K562 (cell line): ENCODE data around the gene CELF6. TPM values are rescaled to one million over a fixed set of nuclear protein-coding genes. Genes with fewer than 3 reads are reported as not detected.

Experiments used
- ATAC-seq: fragments of 200-7000 bp; cut with Tn5 transposase; 3 replicates; pipeline ENCODE4 v1.9.1; 2020; ENCODE audit warnings: moderate library complexity
- BruUV-seq: library from RNA; stranded (reverse); fragments of 400-500 nt; replicated peaks from 2 replicates; lab custom pipeline; 2021; lab: Mats Ljungman, UMichigan
- CTCF ChIA-PET: fragments of 300-600 bp; formaldehyde crosslinking; extraction: SDS; loops from one replicate; lab custom pipeline; 2021; ENCODE audit warnings: low intra/inter-chr PET ratio; lab: Yijun Ruan, JAX
- POLR2A ChIA-PET: fragments of 300-600, 350-650 bp; sonication (Branson Sonifier 250); formaldehyde crosslinking; extraction: SDS; loops from one replicate; lab custom pipeline; 2021; ENCODE audit warnings: antibody characterized with exemption, inconsistent platforms; lab: Yijun Ruan, JAX
- DNase-seq, 4 experiments: peaks; one replicate each; pipeline versions ENCODE4 v3.0.0 to v3.0.0-alpha.2; 2011 to 2018; ENCODE audit warnings: low spot score in 3 of 4, mixed read lengths in 3 of 4; ENCODE audit errors: extremely low read depth in 1 of 4
- FAIRE-seq: peaks from 2 replicates; lab custom pipeline; 2011; peaks lifted over from hg19 to GRCh38; lab: Jason Lieb, UNC
- H2AFZ ChIP-seq: 2 replicates; pipeline ENCODE4 v1.6.0; 2011; ENCODE audit warnings: low read depth, low read length, control low read depth, inconsistent platforms
- H3K27ac ChIP-seq: fragments of 200-600 bp; 3 replicates; pipeline ENCODE4 v1.8.0; 2011; ENCODE audit warnings: low read depth, mild to moderate bottlenecking, control low read depth, inconsistent platforms, low read length, moderate library complexity, mixed read lengths; ENCODE audit errors: extremely low read depth
- H3K27me3 ChIP-seq, 2 experiments: fragments of 300-600 bp in 1 of 2; 2 replicates in 1 of 2; 3 replicates in 1 of 2; pipeline versions ENCODE4 v1.6.0 to v1.8.0; 2011; ENCODE audit warnings: inconsistent platforms in 2 of 2, low read length in 2 of 2, mild to moderate bottlenecking in 1 of 2, mixed read lengths in 1 of 2, moderate library complexity in 1 of 2; ENCODE audit not compliant: control insufficient read depth in 2 of 2, insufficient read depth in 2 of 2
- H3K36me3 ChIP-seq: fragments of 300-600 bp; 3 replicates; pipeline ENCODE4 v1.8.0; 2011; ENCODE audit warnings: mild to moderate bottlenecking, low read length, inconsistent platforms; ENCODE audit not compliant: control insufficient read depth, insufficient read depth
- H3K4me1 ChIP-seq, 2 experiments: fragments of 200-600 bp in 1 of 2; replicated peaks in 1 of 2; 2 replicates in 1 of 2; 3 replicates in 1 of 2; pipeline versions ENCODE4 v1.5.1 to v1.8.0; 2011; ENCODE audit warnings: inconsistent platforms in 2 of 2, low read length in 2 of 2, mild to moderate bottlenecking in 1 of 2, mixed read lengths in 1 of 2, moderate library complexity in 1 of 2; ENCODE audit not compliant: control insufficient read depth in 2 of 2, insufficient read depth in 2 of 2
- H3K4me2 ChIP-seq: 2 replicates; pipeline ENCODE4 v1.6.1; 2011; ENCODE audit warnings: low read length, control low read depth, inconsistent platforms, mixed read lengths; ENCODE audit not compliant: insufficient read depth
- H3K4me3 ChIP-seq: fragments of 200-600 bp; sonication (generic), shearing (Covaris generic); 2 replicates; pipeline ENCODE4 v1.5.1; 2016; ENCODE audit warnings: control low read depth, inconsistent platforms
- H3K79me2 ChIP-seq: fragments of 200-600 bp; 3 replicates; pipeline ENCODE4 v1.8.0; 2011; ENCODE audit warnings: low read length, inconsistent platforms; ENCODE audit not compliant: control insufficient read depth, insufficient read depth
- H3K9ac ChIP-seq, 2 experiments: 2 replicates each; pipeline versions ENCODE4 v1.6.0 to v1.6.1; 2011; ENCODE audit warnings: low read depth in 2 of 2, low read length in 2 of 2, control low read depth in 1 of 2, inconsistent platforms in 1 of 2, mild to moderate bottlenecking in 1 of 2, mixed read lengths in 1 of 2; ENCODE audit not compliant: insufficient read depth in 1 of 2
- H3K9me1 ChIP-seq: one replicate; pipeline ENCODE4 v1.6.0; 2011; ENCODE audit warnings: inconsistent platforms, mild to moderate bottlenecking, low read length, moderate library complexity; ENCODE audit not compliant: control insufficient read depth, insufficient read depth
- H3K9me3 ChIP-seq: replicated peaks from 2 replicates; pipeline ENCODE4 v1.5.1; 2011; ENCODE audit warnings: low read depth, low read length, inconsistent platforms; ENCODE audit not compliant: control insufficient read depth, insufficient read depth
- H4K20me1 ChIP-seq: replicated peaks from 2 replicates; pipeline ENCODE4 v1.6.1; 2011; ENCODE audit warnings: low read length, inconsistent platforms, mixed read lengths; ENCODE audit not compliant: control insufficient read depth, insufficient read depth
- CHD1 ChIP-seq: fragments of 200-600 bp; sonication (generic); IDR thresholded peaks from one replicate; pipeline ENCODE4 v1.6.1; 2012; ENCODE audit warnings: mild to moderate bottlenecking, moderate library complexity, low read length, inconsistent platforms
- FOSL1 ChIP-seq: fragments of 200-800 bp; sonication (Bioruptor generic); conservative IDR thresholded peaks from 2 replicates; pipeline ENCODE4 v1.6.1; 2016; ENCODE audit warnings: missing genetic modification characterization, missing compliant biosample characterization
- HDAC1 ChIP-seq, 2 experiments: fragments of 450-650 bp; IDR thresholded peaks; 2 replicates each; pipeline ENCODE4 v1.6.1; 2016 to 2017; ENCODE audit warnings: inconsistent platforms in 1 of 2, mild to moderate bottlenecking in 1 of 2, moderate library complexity in 1 of 2
- JUND ChIP-seq, 2 experiments: IDR thresholded peaks; 2 replicates in 1 of 2; 3 replicates in 1 of 2; pipeline ENCODE4 v1.6.1; 2011; ENCODE audit warnings: borderline replicate concordance in 2 of 2, low read depth in 2 of 2, low read length in 2 of 2, improper control_type of control experiment in 1 of 2, missing biosample characterization in 1 of 2, missing genetic modification characterization in 1 of 2, missing genetic modification reagents in 1 of 2
- MEF2D ChIP-seq: conservative IDR thresholded peaks from 2 replicates; pipeline ENCODE4 v1.6.1; 2016; ENCODE audit warnings: low read depth, missing genetic modification characterization, missing compliant biosample characterization
- SMARCC2 ChIP-seq: fragments of 450-650 bp; IDR thresholded peaks from 2 replicates; pipeline ENCODE4 v1.6.1; 2017; ENCODE audit warnings: antibody characterized with exemption, moderate library complexity, mild to moderate bottlenecking, low read depth
- TARDBP ChIP-seq: fragments of 450-650 bp; IDR thresholded peaks from 2 replicates; pipeline ENCODE4 v1.6.1; 2016
- TEAD2 ChIP-seq: fragments of 450-650 bp; IDR thresholded peaks from 2 replicates; pipeline ENCODE4 v1.6.1; 2016; ENCODE audit warnings: missing genetic modification characterization, control low read depth, missing compliant biosample characterization
- WGBS: fragments of 100-300 bp; shearing (Covaris generic); methylation state at CpG from one replicate; pipeline ENCODE4 v1.1.6; 2016; ENCODE audit warnings: low coverage, mixed read lengths; ENCODE audit not compliant: insufficient coverage; ENCODE audit errors: missing lambda C conversion rate; 5-methylcytosine and 5-hydroxymethylcytosine counted together
- in situ Hi-C: fragments of 300-500 bp; cut with MboI; formaldehyde crosslinking; loops from 4 replicates; pipeline ENCODE4 v1.15.0; 2018; ENCODE audit warnings: inconsistent platforms, mixed read lengths
- intact Hi-C: fragments of 100-400 bp; cut with micrococcal nuclease; formaldehyde crosslinking; loops from 2 replicates; pipeline ENCODE4 v1.14.2; 2022
- polyA plus RNA-seq, 8 experiments: library from polyadenylated mRNA; depleted of rRNA in 4 of 8; stranded (reverse) in 5 of 8; unstranded in 3 of 8; fragments of >200 nt; fragmentation: Nextera tagmentation in 2 of 8; fragmentation: Illumina TruSeq in 1 of 8; extraction: Ambion mirVana in 2 of 8; extraction: Trizol in 1 of 8; gene quantifications; 2 replicates each; pipeline versions ENCODE4 v1.2.1 to v1.2.3, GENCODE V29; 2011 to 2014; ENCODE audit warnings: inconsistent platforms in 1 of 8, missing spikeins in 1 of 8
- total RNA-seq, 7 experiments: library from RNA; depleted of rRNA in 6 of 7; stranded (reverse); fragments of >200 nt in 6 of 7; fragmentation: Illumina TruSeq in 2 of 7; extraction: Trizol in 2 of 7; gene quantifications; 2 replicates each; pipeline versions ENCODE4 v1.2.1 to v1.2.3, GENCODE V29; 2011 to 2021; ENCODE audit warnings: low replicate concordance in 1 of 7
- TF ChIP-seq, protein P1 (sequence below): sonication (generic); formaldehyde crosslinking; IDR thresholded peaks from 2 replicates; pipeline ENCODE4 v1.8.1; 2023; ENCODE audit warnings: mild to moderate bottlenecking, missing genetic modification reagents
- TF ChIP-seq, protein P2 (sequence below): IDR thresholded peaks from 2 replicates; pipeline ENCODE4 v1.6.1; 2014; ENCODE audit warnings: antibody characterized with exemption
- TF ChIP-seq, protein P3 (sequence below): sonication (generic); formaldehyde crosslinking; IDR thresholded peaks from 2 replicates; pipeline ENCODE4 v1.8.0; 2022; ENCODE audit warnings: mild to moderate bottlenecking, low read depth, missing genetic modification reagents

CELF6 gene
- total and polyA plus RNA-seq, 9 of the 15 experiments (the other 6 are each of a cell fraction or from before 2014, with no cell fraction given), result 0.01 to 0.11 TPM; not detected in 7

- FAIRE-seq, result no peak
- in situ Hi-C loops, result loop anchor here (10.0 kb wide), 1 partner anchor 244 kb away; no protein-coding TSS in a partner anchor
- POLR2A ChIA-PET, result interaction anchor here (0.6 to 1.5 kb wide), 5 partner anchors 9 to 357 kb away, joined by 3 to 4 read pairs (median 3); partner anchors contain the start of gene HEXA
These were observed 20.4 kb upstream of the CELF6 start for GRCh38 chr15:72340366-72340765.

DNA sequence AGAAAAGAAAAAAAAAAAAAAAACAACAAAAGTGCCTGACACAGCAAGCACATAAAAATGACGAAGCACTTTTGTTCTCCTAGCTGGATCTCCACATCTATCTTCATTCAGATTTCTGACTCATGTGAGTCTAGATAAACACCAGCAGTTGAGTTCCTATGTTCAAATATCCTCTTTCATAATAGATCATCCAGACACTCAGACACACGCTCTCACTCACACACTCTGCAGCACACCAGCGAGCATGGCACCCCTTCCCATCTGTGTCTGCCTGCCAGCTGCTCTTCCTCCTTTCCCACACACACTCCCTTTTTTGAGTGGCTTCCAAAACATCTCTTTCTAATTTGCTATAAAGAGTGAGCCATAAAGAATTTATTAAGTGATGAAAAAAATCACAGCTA lies 19.8 kb upstream of the CELF6 start:
- WGBS, result 0% methylated on average over 3 of the region's 3 CpGs
- FAIRE-seq (no peak), ATAC-seq (peak; percentile 68; the same call in 2 of the 3 replicates), DNase-seq (peak in 2 of 4 experiments; percentile 22 to 34)
- peaks cover 3 to 5% of the 10 kb centered on the region in 2 experiments; a peak in 3 of 5 replicates for H3K4me1 ChIP-seq
- H3K9me1 ChIP-seq, result no peaks in the 10 kb centered on the region
- H3K27ac ChIP-seq, result peak overlapping the region; percentile 14; the same call in 1 of the 3 replicates
- no TSS peak for BruUV-seq
- peaks cover 3% of the 10 kb centered on the region; the same call in 1 of the 2 replicates for H4K20me1 ChIP-seq
- H3K36me3 ChIP-seq, result peaks cover 11% of the 10 kb centered on the region; the same call in 2 of the 3 replicates
- no peaks in the 10 kb centered on the region for H3K27me3 ChIP-seq
- H3K4me2 ChIP-seq, result no peak overlapping the region; the same call in 1 of the 2 replicates
- H2AFZ ChIP-seq, result no peak overlapping the region
- no peaks in the 10 kb centered on the region for H3K79me2 ChIP-seq
- in situ Hi-C loops, result loop anchor here (10.0 kb wide), 1 partner anchor 245 kb away; no protein-coding TSS in a partner anchor
- POLR2A ChIA-PET, result interaction anchor here (0.8 to 1.5 kb wide), 5 partner anchors 9 to 289 kb away, joined by 3 to 4 read pairs (median 3); partner anchors contain the start of gene HEXA
- no peaks in the 10 kb centered on the region for H3K9me3 ChIP-seq
- intact Hi-C loops, result no loop called here
- no peak overlapping the region for H3K9ac ChIP-seq
- CTCF ChIA-PET, result interaction anchor here (0.6 kb wide), 2 partner anchors 31 to 298 kb away, joined by 3 read pairs; no protein-coding TSS in a partner anchor
- no peak overlapping the region for H3K4me3 ChIP-seq
- TF ChIP-seq, protein P1, sequence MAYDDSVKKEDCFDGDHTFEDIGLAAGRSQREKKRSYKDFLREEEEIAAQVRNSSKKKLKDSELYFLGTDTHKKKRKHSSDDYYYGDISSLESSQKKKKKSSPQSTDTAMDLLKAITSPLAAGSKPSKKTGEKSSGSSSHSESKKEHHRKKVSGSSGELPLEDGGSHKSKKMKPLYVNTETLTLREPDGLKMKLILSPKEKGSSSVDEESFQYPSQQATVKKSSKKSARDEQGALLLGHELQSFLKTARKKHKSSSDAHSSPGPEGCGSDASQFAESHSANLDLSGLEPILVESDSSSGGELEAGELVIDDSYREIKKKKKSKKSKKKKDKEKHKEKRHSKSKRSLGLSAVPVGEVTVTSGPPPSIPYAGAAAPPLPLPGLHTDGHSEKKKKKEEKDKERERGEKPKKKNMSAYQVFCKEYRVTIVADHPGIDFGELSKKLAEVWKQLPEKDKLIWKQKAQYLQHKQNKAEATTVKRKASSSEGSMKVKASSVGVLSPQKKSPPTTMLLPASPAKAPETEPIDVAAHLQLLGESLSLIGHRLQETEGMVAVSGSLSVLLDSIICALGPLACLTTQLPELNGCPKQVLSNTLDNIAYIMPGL (CRISPR knock-in tag), result no peak
- TF ChIP-seq TARDBP (no peak), SMARCC2 (no peak), TEAD2 (tag) (no peak), HDAC1 (IDR thresholded peaks at IDR 0.05) (peak in 1 of 2 experiments; percentile 56; a peak in 2 of 4 replicates)
- TF ChIP-seq, protein P2, sequence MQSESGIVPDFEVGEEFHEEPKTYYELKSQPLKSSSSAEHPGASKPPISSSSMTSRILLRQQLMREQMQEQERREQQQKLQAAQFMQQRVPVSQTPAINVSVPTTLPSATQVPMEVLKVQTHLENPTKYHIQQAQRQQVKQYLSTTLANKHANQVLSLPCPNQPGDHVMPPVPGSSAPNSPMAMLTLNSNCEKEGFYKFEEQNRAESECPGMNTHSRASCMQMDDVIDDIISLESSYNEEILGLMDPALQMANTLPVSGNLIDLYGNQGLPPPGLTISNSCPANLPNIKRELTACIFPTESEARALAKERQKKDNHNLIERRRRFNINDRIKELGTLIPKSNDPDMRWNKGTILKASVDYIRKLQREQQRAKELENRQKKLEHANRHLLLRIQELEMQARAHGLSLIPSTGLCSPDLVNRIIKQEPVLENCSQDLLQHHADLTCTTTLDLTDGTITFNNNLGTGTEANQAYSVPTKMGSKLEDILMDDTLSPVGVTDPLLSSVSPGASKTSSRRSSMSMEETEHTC, result no peak
- TF ChIP-seq, protein P3, sequence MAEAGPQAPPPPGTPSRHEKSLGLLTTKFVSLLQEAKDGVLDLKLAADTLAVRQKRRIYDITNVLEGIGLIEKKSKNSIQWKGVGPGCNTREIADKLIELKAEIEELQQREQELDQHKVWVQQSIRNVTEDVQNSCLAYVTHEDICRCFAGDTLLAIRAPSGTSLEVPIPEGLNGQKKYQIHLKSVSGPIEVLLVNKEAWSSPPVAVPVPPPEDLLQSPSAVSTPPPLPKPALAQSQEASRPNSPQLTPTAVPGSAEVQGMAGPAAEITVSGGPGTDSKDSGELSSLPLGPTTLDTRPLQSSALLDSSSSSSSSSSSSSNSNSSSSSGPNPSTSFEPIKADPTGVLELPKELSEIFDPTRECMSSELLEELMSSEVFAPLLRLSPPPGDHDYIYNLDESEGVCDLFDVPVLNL (CRISPR knock-in tag), result no peak

More at GRCh38 chr15:72340366-72340765, 20.4 kb upstream of the CELF6 start:
- no TSS peak for BruUV-seq
- H3K9ac ChIP-seq, result no peak overlapping the region
- intact Hi-C loops, result no loop called here
- peaks cover 3 to 5% of the 10 kb centered on the region in 2 experiments; a peak in 3 of 5 replicates for H3K4me1 ChIP-seq
- no peaks in the 10 kb centered on the region for H3K9me3 ChIP-seq
- ATAC-seq (no peak; the same call in 2 of the 3 replicates), DNase-seq (no peak)
- peaks cover 3% of the 10 kb centered on the region; the same call in 1 of the 2 replicates for H4K20me1 ChIP-seq
- TF ChIP-seq CHD1, result no peak
- peak; percentile 34; the same call in 1 of the 2 replicates for TF ChIP-seq JUND (IDR thresholded peaks at IDR 0.05; ENCODE audit: borderline replicate concordance, low read depth, low read length)
- 0 out of 3 replicates have a peak, but pooled peaks have one; percentile 22 for TF ChIP-seq JUND (tag; IDR thresholded peaks at IDR 0.05; ENCODE audit: borderline replicate concordance, low read depth, low read length)
- no peak for TF ChIP-seq MEF2D
- TF ChIP-seq FOSL1 (tag), result 0 out of 2 replicates have a peak, but pooled peaks have one; percentile 0
- no peaks in the 10 kb centered on the region for H3K9me1 ChIP-seq
- no peaks in the 10 kb centered on the region for H3K79me2 ChIP-seq
- CTCF ChIA-PET, result interaction anchor here (0.6 kb wide), 1 partner anchor 298 kb away, joined by 3 read pairs; no protein-coding TSS in a partner anchor
- H2AFZ ChIP-seq, result no peak overlapping the region
- H3K4me3 ChIP-seq, result no peak overlapping the region
- WGBS, result 64% methylated on average over 1 of the region's 1 CpG
- H3K36me3 ChIP-seq, result peaks cover 15% of the 10 kb centered on the region; the same call in 2 of the 3 replicates
- peak overlapping the region; percentile 14; the same call in 1 of the 3 replicates for H3K27ac ChIP-seq
- no peak overlapping the region for H3K4me2 ChIP-seq
- H3K27me3 ChIP-seq, result no peaks in the 10 kb centered on the region
